Measurements from ENCODE around the gene ZNF358.

Gene ZNF358

DNA sequence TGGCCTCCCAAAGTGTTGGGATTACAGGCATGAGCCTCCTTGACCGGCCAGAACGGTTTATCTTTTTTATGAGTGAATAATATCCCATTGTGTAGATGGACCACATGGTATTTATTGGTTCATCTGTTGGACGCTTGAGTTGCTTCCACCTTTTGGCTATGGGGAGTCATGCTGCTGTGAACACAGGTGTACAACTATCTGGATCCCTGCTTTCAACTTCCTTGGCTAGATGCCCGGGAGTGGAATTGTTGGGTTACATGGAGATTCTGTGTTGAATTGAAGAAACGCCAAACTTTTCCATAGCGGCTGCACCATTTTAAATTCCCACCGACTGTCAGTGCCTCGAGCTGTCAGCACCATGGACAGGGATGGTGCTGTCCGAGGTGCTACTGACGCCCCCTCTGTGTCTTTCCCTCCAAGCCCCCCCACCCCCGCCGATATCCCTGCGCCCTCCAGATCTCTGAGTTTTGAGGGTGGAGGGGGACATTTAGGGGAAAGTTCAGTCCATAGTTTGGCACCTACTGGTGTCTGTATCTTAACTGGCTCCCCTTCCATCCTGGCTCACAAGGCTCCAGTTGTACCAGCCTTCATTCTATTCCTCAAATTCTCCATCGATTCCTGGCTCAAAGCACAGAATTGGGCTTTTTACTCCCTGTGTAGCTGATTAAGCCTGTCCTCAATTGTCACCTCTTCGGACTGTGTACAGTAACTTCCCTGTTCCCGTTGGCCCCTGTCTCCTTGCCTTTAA lies 46.9 kb downstream of the ZNF358 start:
- DNase-seq, result no peak

DNA sequence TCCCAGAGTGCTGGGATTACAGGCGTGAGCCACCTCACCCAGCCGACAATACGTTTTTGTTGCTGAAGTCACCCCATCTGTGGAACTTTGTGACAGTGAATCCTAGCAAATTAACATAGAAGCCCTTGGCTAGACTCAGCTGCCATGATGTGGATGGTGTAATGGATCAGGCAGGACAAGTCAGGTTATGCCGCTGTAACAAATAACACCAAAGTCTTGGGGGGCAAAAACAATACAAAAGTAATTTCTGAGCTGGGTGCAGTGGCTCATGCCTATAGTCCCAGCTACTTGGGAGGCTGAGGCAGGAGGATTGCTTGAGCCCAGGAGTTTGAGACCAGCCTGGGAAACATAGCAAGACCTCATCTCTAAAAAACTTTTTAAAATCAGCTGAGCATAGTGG lies 49.0 kb downstream of the ZNF358 start:
- no peak for DNase-seq

DNA sequence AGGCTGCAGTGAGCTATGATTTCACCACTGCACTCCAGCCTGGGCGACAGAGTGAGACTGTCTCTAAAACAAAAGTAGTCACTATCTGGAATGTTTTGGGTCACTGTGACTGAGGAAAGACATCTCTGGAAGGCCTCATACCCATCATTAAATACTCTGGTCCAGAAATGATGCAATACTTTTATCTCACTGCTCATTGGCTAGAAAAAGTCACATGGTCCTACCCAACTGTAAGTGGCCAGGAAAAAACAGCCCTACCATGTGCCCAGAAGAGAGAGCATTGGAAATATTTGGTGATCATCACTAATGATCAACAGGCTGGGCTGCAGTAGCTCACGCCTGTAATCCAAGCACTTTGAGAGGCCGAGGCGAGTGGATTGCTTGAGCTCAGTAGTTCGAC lies 49.4 kb downstream of the ZNF358 start:
- no peak for DNase-seq
